ENCODE measurements around the gene TXNDC8. TPM values are rescaled to one million over a fixed set of nuclear protein-coding genes. Genes with fewer than 3 reads are reported as not detected.

Gene TXNDC8
- total RNA-seq, 2 experiments from 2014 or later: not detected

- POLR2A ChIA-PET: no interaction called here
- CTCF ChIA-PET: no interaction called here
Measured at GRCh38 chr9:110284211-110284844, 53.3 kb downstream of the TXNDC8 start.

GRCh38 chr9:110283751-110284150 lies 53.9 kb downstream of the TXNDC8 start:
- CTCF ChIA-PET: no interaction called here
- POLR2A ChIA-PET: no interaction called here

GRCh38 chr9:110282739-110283081 lies 55.0 kb downstream of the TXNDC8 start:
- ChIA-PET CTCF (no interaction called here), POLR2A (no interaction called here)

- POLR2A ChIA-PET: no interaction called here
- CTCF ChIA-PET: no interaction called here
Measured at GRCh38 chr9:110282018-110282738, 55.5 kb downstream of the TXNDC8 start.

- ChIA-PET POLR2A (no interaction called here), CTCF (no interaction called here)
Measured at GRCh38 chr9:110278080-110278707, 59.5 kb downstream of the TXNDC8 start.

GRCh38 chr9:110276781-110277180 lies 60.9 kb downstream of the TXNDC8 start:
- ChIA-PET CTCF (no interaction called here), POLR2A (no interaction called here)

GRCh38 chr9:110270211-110270995 lies 67.3 kb downstream of the TXNDC8 start:
- ChIA-PET POLR2A (no interaction called here), CTCF (no interaction called here)

- CTCF ChIA-PET: no interaction called here
- POLR2A ChIA-PET: no interaction called here
Measured at GRCh38 chr9:110266795-110267194, 70.9 kb downstream of the TXNDC8 start.

- CTCF ChIA-PET: no interaction called here
Measured at GRCh38 chr9:110261632-110262031, 76.0 kb downstream of the TXNDC8 start.

GRCh38 chr9:110260911-110261310 lies 76.8 kb downstream of the TXNDC8 start:
- ChIA-PET CTCF (no interaction called here), POLR2A (no interaction called here)

More at GRCh38 chr9:110261632-110262031, 76.0 kb downstream of the TXNDC8 start:
- POLR2A ChIA-PET: no interaction called here

- POLR2A ChIA-PET: no interaction called here
- CTCF ChIA-PET: no interaction called here
Measured at GRCh38 chr9:110259566-110259965, 78.1 kb downstream of the TXNDC8 start.

- ChIA-PET POLR2A (no interaction called here), CTCF (no interaction called here)
Measured at GRCh38 chr9:110258690-110259091, 79.0 kb downstream of the TXNDC8 start.

- ChIA-PET CTCF (no interaction called here), POLR2A (no interaction called here)
Measured at GRCh38 chr9:110257956-110258355, 79.7 kb downstream of the TXNDC8 start.

- ChIA-PET POLR2A (interaction anchor here (0.6 to 1.2 kb wide), 5 partner anchors 10 to 1031 kb away, joined by 3 to 12 read pairs (median 3); no protein-coding TSS in a partner anchor), CTCF (interaction anchor here (0.6 kb wide), 1 partner anchor 90 kb away, joined by 3 read pairs; no protein-coding TSS in a partner anchor)
Measured at GRCh38 chr9:110257097-110257841, 80.4 kb downstream of the TXNDC8 start.

GRCh38 chr9:110256380-110257096 lies 81.1 kb downstream of the TXNDC8 start, which contains the start of gene TXN:
TXN (minus strand) TSS chr9:110256507; CDS start chr9:110256435, 72 bp downstream.
- ChIA-PET POLR2A (interaction anchor here (0.6 to 1.2 kb wide), 7 partner anchors 9 to 1032 kb away, joined by 3 to 12 read pairs (median 3); no protein-coding TSS in a partner anchor), CTCF (interaction anchor here (0.6 to 0.7 kb wide), 2 partner anchors 89 to 431 kb away, joined by 3 read pairs; no protein-coding TSS in a partner anchor)

- ChIA-PET POLR2A (interaction anchor here (0.7 to 1.2 kb wide), 6 partner anchors 8 to 1033 kb away, joined by 3 to 12 read pairs (median 4); no protein-coding TSS in a partner anchor), CTCF (interaction anchor here (0.7 kb wide), 1 partner anchor 431 kb away, joined by 3 read pairs; no protein-coding TSS in a partner anchor)
Measured at GRCh38 chr9:110255463-110256379, 81.9 kb downstream of the TXNDC8 start.

- ChIA-PET POLR2A (no interaction called here), CTCF (no interaction called here)
Measured at GRCh38 chr9:110255034-110255462, 82.6 kb downstream of the TXNDC8 start.

GRCh38 chr9:110254500-110254899 lies 83.2 kb downstream of the TXNDC8 start:
- ChIA-PET POLR2A (no interaction called here), CTCF (no interaction called here)

Data from activated CD8-positive, alpha-beta memory T cell treated with anti-CD3 and anti-CD28 coated beads for 36 hours (primary cell).